K562 (cell line): Measurements from ENCODE around the gene WWOX. TPM values are rescaled to one million over a fixed set of nuclear protein-coding genes. Genes with fewer than 3 reads are reported as not detected.

Source experiments
- ATAC-seq: fragments of 200-7000 bp; cut with Tn5 transposase; 3 replicates; pipeline ENCODE4 v1.9.1; 2020; ENCODE audit warnings: moderate library complexity
- BruUV-seq: library from RNA; stranded (reverse); fragments of 400-500 nt; replicated peaks from 2 replicates; lab custom pipeline; 2021; lab: Mats Ljungman, UMichigan
- CTCF ChIA-PET: fragments of 300-600 bp; formaldehyde crosslinking; extraction: SDS; loops from one replicate; lab custom pipeline; 2021; ENCODE audit warnings: low intra/inter-chr PET ratio; lab: Yijun Ruan, JAX
- POLR2A ChIA-PET: fragments of 300-600, 350-650 bp; sonication (Branson Sonifier 250); formaldehyde crosslinking; extraction: SDS; loops from one replicate; lab custom pipeline; 2021; ENCODE audit warnings: antibody characterized with exemption, inconsistent platforms; lab: Yijun Ruan, JAX
- DNase-seq, 4 experiments: peaks; one replicate each; pipeline versions ENCODE4 v3.0.0 to v3.0.0-alpha.2; 2011 to 2018; ENCODE audit warnings: low spot score in 3 of 4, mixed read lengths in 3 of 4; ENCODE audit errors: extremely low read depth in 1 of 4
- FAIRE-seq: peaks from 2 replicates; lab custom pipeline; 2011; peaks lifted over from hg19 to GRCh38; lab: Jason Lieb, UNC
- H2AFZ ChIP-seq: 2 replicates; pipeline ENCODE4 v1.6.0; 2011; ENCODE audit warnings: low read depth, low read length, control low read depth, inconsistent platforms
- H3K27ac ChIP-seq: fragments of 200-600 bp; 3 replicates; pipeline ENCODE4 v1.8.0; 2011; ENCODE audit warnings: low read depth, mild to moderate bottlenecking, control low read depth, inconsistent platforms, low read length, moderate library complexity, mixed read lengths; ENCODE audit errors: extremely low read depth
- H3K27me3 ChIP-seq, 2 experiments: fragments of 300-600 bp in 1 of 2; 2 replicates in 1 of 2; 3 replicates in 1 of 2; pipeline versions ENCODE4 v1.6.0 to v1.8.0; 2011; ENCODE audit warnings: inconsistent platforms in 2 of 2, low read length in 2 of 2, mild to moderate bottlenecking in 1 of 2, mixed read lengths in 1 of 2, moderate library complexity in 1 of 2; ENCODE audit not compliant: control insufficient read depth in 2 of 2, insufficient read depth in 2 of 2
- H3K36me3 ChIP-seq: fragments of 300-600 bp; 3 replicates; pipeline ENCODE4 v1.8.0; 2011; ENCODE audit warnings: mild to moderate bottlenecking, low read length, inconsistent platforms; ENCODE audit not compliant: control insufficient read depth, insufficient read depth
- H3K4me1 ChIP-seq, 2 experiments: fragments of 200-600 bp in 1 of 2; replicated peaks in 1 of 2; 2 replicates in 1 of 2; 3 replicates in 1 of 2; pipeline versions ENCODE4 v1.5.1 to v1.8.0; 2011; ENCODE audit warnings: inconsistent platforms in 2 of 2, low read length in 2 of 2, mild to moderate bottlenecking in 1 of 2, mixed read lengths in 1 of 2, moderate library complexity in 1 of 2; ENCODE audit not compliant: control insufficient read depth in 2 of 2, insufficient read depth in 2 of 2
- H3K4me2 ChIP-seq: 2 replicates; pipeline ENCODE4 v1.6.1; 2011; ENCODE audit warnings: low read length, control low read depth, inconsistent platforms, mixed read lengths; ENCODE audit not compliant: insufficient read depth
- H3K4me3 ChIP-seq: fragments of 200-600 bp; sonication (generic), shearing (Covaris generic); 2 replicates; pipeline ENCODE4 v1.5.1; 2016; ENCODE audit warnings: control low read depth, inconsistent platforms
- H3K79me2 ChIP-seq: fragments of 200-600 bp; 3 replicates; pipeline ENCODE4 v1.8.0; 2011; ENCODE audit warnings: low read length, inconsistent platforms; ENCODE audit not compliant: control insufficient read depth, insufficient read depth
- H3K9ac ChIP-seq, 2 experiments: 2 replicates each; pipeline versions ENCODE4 v1.6.0 to v1.6.1; 2011; ENCODE audit warnings: low read depth in 2 of 2, low read length in 2 of 2, control low read depth in 1 of 2, inconsistent platforms in 1 of 2, mild to moderate bottlenecking in 1 of 2, mixed read lengths in 1 of 2; ENCODE audit not compliant: insufficient read depth in 1 of 2
- H3K9me1 ChIP-seq: one replicate; pipeline ENCODE4 v1.6.0; 2011; ENCODE audit warnings: inconsistent platforms, mild to moderate bottlenecking, low read length, moderate library complexity; ENCODE audit not compliant: control insufficient read depth, insufficient read depth
- H3K9me3 ChIP-seq: replicated peaks from 2 replicates; pipeline ENCODE4 v1.5.1; 2011; ENCODE audit warnings: low read depth, low read length, inconsistent platforms; ENCODE audit not compliant: control insufficient read depth, insufficient read depth
- H4K20me1 ChIP-seq: replicated peaks from 2 replicates; pipeline ENCODE4 v1.6.1; 2011; ENCODE audit warnings: low read length, inconsistent platforms, mixed read lengths; ENCODE audit not compliant: control insufficient read depth, insufficient read depth
- CEBPG ChIP-seq, 3 experiments: fragments of 200-800 bp in 1 of 3; sonication (Bioruptor generic) in 1 of 3; sonication (generic) in 1 of 3; formaldehyde crosslinking in 1 of 3; IDR thresholded peaks in 2 of 3; conservative IDR thresholded peaks in 1 of 3; 2 replicates each; pipeline versions ENCODE4 v1.6.1 to v1.8.0; 2016 to 2022; ENCODE audit warnings: missing compliant biosample characterization in 2 of 3, missing genetic modification characterization in 2 of 3, mild to moderate bottlenecking in 1 of 3, missing genetic modification reagents in 1 of 3
- CTCFL ChIP-seq: IDR thresholded peaks from 2 replicates; pipeline ENCODE4 v1.6.1; 2011; ENCODE audit warnings: borderline replicate concordance, low read depth, mild to moderate bottlenecking, moderate library complexity, low read length; ENCODE audit not compliant: insufficient read depth, poor library complexity, severe bottlenecking
- GTF2F1 ChIP-seq: IDR thresholded peaks from 2 replicates; pipeline ENCODE4 v1.6.1; 2011; ENCODE audit warnings: low read depth, low read length, improper control_type of control experiment
- HNRNPUL1 ChIP-seq: fragments of 200-400 bp; formaldehyde crosslinking; IDR thresholded peaks from 2 replicates; pipeline ENCODE4 v1.6.1; 2017; ENCODE audit warnings: low read length
- ILF3 ChIP-seq: fragments of 450-650 bp; IDR thresholded peaks from 2 replicates; pipeline ENCODE4 v1.6.1; 2018; ENCODE audit warnings: antibody characterized with exemption, mild to moderate bottlenecking, moderate library complexity, borderline replicate concordance
- JUN ChIP-seq, 2 experiments: sonication (generic) in 1 of 2; formaldehyde crosslinking in 1 of 2; IDR thresholded peaks; 2 replicates each; pipeline versions ENCODE4 v1.6.1 to v1.8.0; 2012 to 2022; ENCODE audit warnings: borderline replicate concordance in 2 of 2, mild to moderate bottlenecking in 2 of 2, improper control_type of control experiment in 1 of 2, low read depth in 1 of 2, low read length in 1 of 2, missing genetic modification reagents in 1 of 2
- JUNB ChIP-seq: fragments of 450-650 bp; formaldehyde crosslinking; conservative IDR thresholded peaks from 2 replicates; pipeline ENCODE4 v1.4.0; 2020; ENCODE audit warnings: mild to moderate bottlenecking
- KLF1 ChIP-seq: fragments of 450-650 bp; IDR thresholded peaks from 2 replicates; pipeline ENCODE4 v1.6.1; 2016; ENCODE audit warnings: missing genetic modification characterization, missing compliant biosample characterization
- MEIS2 ChIP-seq: fragments of 450-650 bp; IDR thresholded peaks from 2 replicates; pipeline ENCODE4 v1.6.1; 2014; ENCODE audit warnings: mild to moderate bottlenecking; ENCODE audit not compliant: partially characterized antibody
- NCOA1 ChIP-seq: fragments of 450-650 bp; IDR thresholded peaks from 2 replicates; pipeline ENCODE4 v1.6.1; 2016; ENCODE audit warnings: low read depth
- YY1 ChIP-seq, 3 experiments: IDR thresholded peaks; 2 replicates each; pipeline ENCODE4 v1.6.1; 2011; ENCODE audit warnings: low read length in 2 of 3, mild to moderate bottlenecking in 2 of 3, moderate library complexity in 2 of 3, borderline replicate concordance in 1 of 3, control low read depth in 1 of 3, low read depth in 1 of 3; ENCODE audit not compliant: insufficient read depth in 3 of 3, insufficient replicate concordance in 2 of 3, control insufficient read depth in 1 of 3, insufficient read length in 1 of 3; ENCODE audit errors: extremely low read depth in 1 of 3
- ZHX1 ChIP-seq: fragments of 150-350 bp; conservative IDR thresholded peaks from 2 replicates; pipeline ENCODE4 v1.6.1; 2014; ENCODE audit warnings: low read length
- ZNF316 ChIP-seq: fragments of 450-650 bp; IDR thresholded peaks from 2 replicates; pipeline ENCODE4 v1.6.1; 2016
- ZNF398 ChIP-seq: fragments of 250-450 bp; sonication (Bioruptor Pico); IDR thresholded peaks from 2 replicates; pipeline ENCODE4 v1.8.0; 2021; ENCODE audit warnings: moderate library complexity, mild to moderate bottlenecking, inconsistent platforms
- WGBS: fragments of 100-300 bp; shearing (Covaris generic); methylation state at CpG from one replicate; pipeline ENCODE4 v1.1.6; 2016; ENCODE audit warnings: low coverage, mixed read lengths; ENCODE audit not compliant: insufficient coverage; ENCODE audit errors: missing lambda C conversion rate; 5-methylcytosine and 5-hydroxymethylcytosine counted together
- in situ Hi-C: fragments of 300-500 bp; cut with MboI; formaldehyde crosslinking; loops from 4 replicates; pipeline ENCODE4 v1.15.0; 2018; ENCODE audit warnings: inconsistent platforms, mixed read lengths
- intact Hi-C: fragments of 100-400 bp; cut with micrococcal nuclease; formaldehyde crosslinking; loops from 2 replicates; pipeline ENCODE4 v1.14.2; 2022
- polyA plus RNA-seq, 8 experiments: library from polyadenylated mRNA; depleted of rRNA in 4 of 8; stranded (reverse) in 5 of 8; unstranded in 3 of 8; fragments of >200 nt; fragmentation: Nextera tagmentation in 2 of 8; fragmentation: Illumina TruSeq in 1 of 8; extraction: Ambion mirVana in 2 of 8; extraction: Trizol in 1 of 8; gene quantifications; 2 replicates each; pipeline versions ENCODE4 v1.2.1 to v1.2.3, GENCODE V29; 2011 to 2014; ENCODE audit warnings: inconsistent platforms in 1 of 8, missing spikeins in 1 of 8
- total RNA-seq, 7 experiments: library from RNA; depleted of rRNA in 6 of 7; stranded (reverse); fragments of >200 nt in 6 of 7; fragmentation: Illumina TruSeq in 2 of 7; extraction: Trizol in 2 of 7; gene quantifications; 2 replicates each; pipeline versions ENCODE4 v1.2.1 to v1.2.3, GENCODE V29; 2011 to 2021; ENCODE audit warnings: low replicate concordance in 1 of 7

WWOX gene
- total and polyA plus RNA-seq, 9 of the 15 experiments (the other 6 are each of a cell fraction or from before 2014, with no cell fraction given): 1.6 to 22.7 (median 8.1) TPM

- intact Hi-C loops: no loop called here
- DNase-seq: no peak
- no peak overlapping the region for H2AFZ ChIP-seq
- H3K9me3 ChIP-seq: no peaks in the 10 kb centered on the region
- H3K27ac ChIP-seq: no peak overlapping the region
- H3K4me3 ChIP-seq: no peak overlapping the region
- no peaks in the 10 kb centered on the region for H3K4me1 ChIP-seq
- no peak for ATAC-seq
- 0% methylated on average over 3 of the region's 3 CpGs for WGBS
- in situ Hi-C loops: no loop called here
- H3K9ac ChIP-seq: no peak overlapping the region
- H3K27me3 ChIP-seq: peaks cover 0 to 19% of the 10 kb centered on the region in 2 experiments; a peak in 2 of 5 replicates
- no peaks in the 10 kb centered on the region for H3K9me1 ChIP-seq
- BruUV-seq: no TSS peak
- no peak for FAIRE-seq
- no peak overlapping the region for H3K4me2 ChIP-seq
- POLR2A ChIA-PET: no interaction called here
- H3K79me2 ChIP-seq: no peaks in the 10 kb centered on the region
- H3K36me3 ChIP-seq: no peaks in the 10 kb centered on the region
- H4K20me1 ChIP-seq: 0 out of 2 replicates have a peak, but pooled peaks cover 4% of the 10 kb centered on the region
- CTCF ChIA-PET: no interaction called here
- TF ChIP-seq GTF2F1 (no peak), CEBPG (CRISPR knock-in tag; IDR thresholded peaks at IDR 0.05) (no peak), CEBPG (tag; conservative IDR thresholded peaks at IDR 0.05 in 1 of 2, IDR thresholded peaks at IDR 0.05 in 1 of 2) (no peak), CTCFL (no peak), ILF3 (no peak), KLF1 (tag) (no peak), YY1 (IDR thresholded peaks at IDR 0.05; ENCODE audit: borderline replicate concordance in 1 of 3, control insufficient read depth in 1 of 3, extremely low read depth in 1 of 3, insufficient read depth in 3 of 3, insufficient read length in 1 of 3, insufficient replicate concordance in 2 of 3, low read depth in 1 of 3, low read length in 2 of 3) (no peak), ZNF316 (no peak), ZHX1 (no peak), JUNB (no peak), JUN (IDR thresholded peaks at IDR 0.05; ENCODE audit: borderline replicate concordance, low read depth, low read length) (no peak), JUN (CRISPR knock-in tag; IDR thresholded peaks at IDR 0.05; ENCODE audit: borderline replicate concordance) (no peak), NCOA1 (no peak), HNRNPUL1 (no peak), MEIS2 (no peak), ZNF398 (CRISPR knock-in tag) (no peak)
Observed at GRCh38 chr16:78936060-78936459, 836.6 kb downstream of the WWOX start.
